CD4-positive, alpha-beta T cell treated with Interleukin-21 for 1 hour (primary cell): Measurements from ENCODE around the gene PRKCE.

Experiments
- DNase-seq: peaks from one replicate; pipeline ENCODE4 v3.0.0-alpha.2; 2020

PRKCE gene

DNA sequence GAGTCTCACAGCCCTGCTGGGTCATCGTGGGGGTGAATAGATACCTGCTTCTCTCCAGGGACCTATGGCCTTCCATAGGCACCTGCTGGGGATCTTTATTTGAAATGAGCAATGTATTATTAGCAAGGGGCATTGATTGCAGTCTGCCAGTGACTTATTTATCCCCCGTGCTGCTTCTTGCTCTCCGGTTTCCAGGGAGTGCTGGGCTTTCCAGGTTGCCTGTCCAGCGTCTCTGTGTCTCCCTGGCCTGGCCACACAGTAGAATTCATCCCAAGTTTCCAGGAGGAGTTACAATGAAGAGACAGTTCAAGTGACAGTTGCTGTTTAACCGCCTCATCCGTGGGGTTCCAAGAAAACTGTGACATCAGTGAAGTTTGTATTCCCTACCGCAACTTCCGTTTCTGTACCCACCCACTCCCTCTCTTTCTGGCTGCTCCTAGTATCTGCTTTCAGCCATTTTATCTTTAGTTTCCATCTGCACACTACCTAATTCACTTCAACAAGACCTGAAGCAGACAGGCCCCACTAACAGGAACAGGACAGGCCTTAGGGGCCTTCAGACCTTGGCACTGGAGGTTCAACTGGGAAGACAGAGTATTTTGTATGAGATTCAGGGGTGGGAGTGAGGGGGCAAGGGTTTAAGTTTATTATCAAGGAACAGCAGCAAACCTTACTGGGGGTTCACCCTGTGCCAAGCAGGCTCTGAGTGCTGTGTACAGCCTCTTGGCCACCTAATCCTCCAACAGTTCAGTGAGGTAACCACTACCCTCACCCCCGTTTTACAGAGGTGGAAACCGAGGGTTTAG is 134.8 kb downstream of the PRKCE start:
- DNase-seq, result no peak

DNA sequence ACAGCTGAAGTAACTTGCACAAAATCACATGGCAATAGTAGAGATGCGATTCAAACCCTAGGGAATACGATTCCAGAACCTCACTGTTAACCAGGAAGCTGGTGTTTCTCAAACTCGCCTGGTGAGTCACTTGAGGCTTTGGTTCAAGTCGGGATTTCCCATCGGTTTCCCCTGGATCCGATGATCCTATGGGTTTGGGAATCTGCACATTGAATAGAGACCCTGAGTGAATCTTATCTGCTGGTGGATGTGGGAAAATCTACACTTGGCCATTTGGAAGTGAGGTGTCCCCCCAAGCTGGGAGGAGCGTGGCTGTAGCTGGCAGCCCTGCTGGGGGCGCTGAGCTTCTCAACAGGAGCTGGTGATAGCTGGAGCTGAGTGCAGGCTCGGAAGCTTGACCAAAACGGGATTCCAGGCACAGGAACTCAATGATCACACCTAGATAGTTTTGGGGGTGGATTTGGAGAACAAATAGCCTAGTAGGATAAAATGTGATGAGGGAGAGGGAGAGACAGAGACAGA is 135.4 kb downstream of the PRKCE start:
- DNase-seq, result no peak

DNA sequence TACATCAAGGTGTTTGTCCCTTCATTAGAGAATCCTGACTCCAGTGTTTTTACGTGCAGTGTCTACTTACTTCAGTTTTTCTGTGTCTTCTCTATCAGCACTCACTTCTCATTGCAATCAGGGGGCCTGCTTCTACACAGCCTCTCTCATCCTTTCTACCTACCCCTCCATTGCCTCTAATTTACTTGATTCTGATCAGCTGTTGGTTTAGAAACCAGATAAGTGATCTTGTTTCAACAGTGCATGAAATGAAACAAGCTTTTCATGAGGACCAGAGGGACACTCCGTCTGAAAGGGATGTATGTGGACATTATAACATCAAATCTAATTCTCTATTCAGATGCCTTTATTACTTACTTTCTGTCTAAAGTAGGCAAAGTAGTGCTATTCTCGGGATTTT is 136.9 kb downstream of the PRKCE start:
- DNase-seq, result no peak

DNA sequence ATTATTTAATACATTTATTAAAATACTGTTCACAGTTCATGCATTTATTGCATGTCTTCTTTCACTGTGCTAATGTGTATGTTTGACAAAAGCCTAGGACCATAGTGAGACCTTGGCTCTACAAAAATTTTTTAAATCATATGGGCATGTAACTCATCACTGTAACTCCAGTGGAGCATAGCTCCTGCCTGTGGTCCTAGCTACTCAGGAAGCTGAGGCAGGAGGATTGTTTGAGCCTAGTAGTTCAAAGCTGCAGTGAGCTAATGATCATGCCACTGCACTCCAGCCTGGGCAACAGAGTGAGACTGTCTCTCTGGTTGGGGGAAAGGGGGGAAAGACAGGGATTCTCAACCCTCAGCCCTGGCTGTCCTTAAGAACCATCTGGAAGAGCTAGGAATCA is 137.8 kb downstream of the PRKCE start:
- no peak for DNase-seq

DNA sequence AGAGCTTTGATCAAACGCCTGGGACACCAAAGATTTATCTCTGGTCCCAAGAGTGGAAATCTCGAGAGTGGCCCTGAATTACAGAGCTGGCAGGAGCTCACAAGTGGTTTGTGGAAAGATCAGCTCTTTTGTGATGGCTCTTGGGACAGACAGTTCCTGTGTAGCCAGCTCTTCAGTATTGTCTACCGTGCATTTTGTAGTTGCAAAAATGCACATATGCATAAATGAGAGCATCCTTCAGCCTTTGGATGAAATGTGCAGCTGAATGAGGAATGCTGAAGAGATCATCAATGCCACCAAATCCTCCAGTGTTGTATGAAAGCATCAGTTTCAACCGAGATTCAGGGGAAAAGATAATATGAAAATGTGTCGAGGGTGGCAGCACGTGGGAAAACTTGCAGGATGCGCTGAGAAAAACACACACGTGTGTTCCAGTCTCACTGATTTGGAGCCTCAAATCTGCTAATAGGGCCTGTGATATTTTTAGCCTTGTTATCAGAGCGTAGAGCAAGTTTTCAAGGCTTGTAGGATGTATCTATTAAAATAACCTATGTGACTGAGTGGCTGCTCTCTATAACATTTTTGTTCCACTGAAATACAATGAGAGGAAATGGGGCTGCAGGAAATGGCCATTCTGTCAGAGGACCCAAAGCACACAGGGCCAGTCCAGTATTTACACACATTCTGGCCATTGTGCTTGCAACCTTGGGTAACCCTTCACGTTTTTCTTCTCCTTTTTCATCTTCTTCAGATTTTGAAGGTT is 138.7 kb downstream of the PRKCE start:
- no peak for DNase-seq

DNA sequence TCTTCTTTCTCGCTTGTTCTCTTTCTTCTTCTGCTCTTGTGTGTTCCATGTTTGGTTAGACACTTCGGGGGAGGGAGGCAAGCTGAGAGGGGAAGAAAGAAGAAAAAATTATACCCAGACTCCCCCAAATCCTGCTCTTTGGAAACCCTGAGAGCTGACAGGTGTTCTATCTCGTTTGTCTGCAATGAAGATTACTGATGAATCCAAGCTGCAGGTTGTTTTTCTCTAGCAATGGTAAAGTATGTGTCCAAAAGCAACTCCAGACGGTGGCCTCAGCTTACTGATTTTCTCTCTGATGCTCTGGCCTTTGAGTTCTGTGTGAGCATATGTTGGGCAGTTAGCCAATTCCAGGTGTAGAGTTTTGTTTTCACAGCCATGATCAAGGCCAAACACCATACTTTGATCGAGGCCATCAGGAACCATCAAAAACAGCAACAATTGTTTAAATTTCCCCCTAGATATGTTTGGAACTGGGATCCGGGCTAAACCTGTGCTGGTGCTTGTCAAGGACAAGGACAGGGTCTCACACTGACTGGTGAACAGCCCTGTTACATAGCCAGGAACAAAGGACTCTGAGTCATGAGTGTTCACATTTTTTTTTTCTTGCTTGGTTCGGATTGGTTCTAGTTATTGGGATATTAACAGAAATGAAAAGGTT is 142.0 kb downstream of the PRKCE start:
- no peak for DNase-seq

DNA sequence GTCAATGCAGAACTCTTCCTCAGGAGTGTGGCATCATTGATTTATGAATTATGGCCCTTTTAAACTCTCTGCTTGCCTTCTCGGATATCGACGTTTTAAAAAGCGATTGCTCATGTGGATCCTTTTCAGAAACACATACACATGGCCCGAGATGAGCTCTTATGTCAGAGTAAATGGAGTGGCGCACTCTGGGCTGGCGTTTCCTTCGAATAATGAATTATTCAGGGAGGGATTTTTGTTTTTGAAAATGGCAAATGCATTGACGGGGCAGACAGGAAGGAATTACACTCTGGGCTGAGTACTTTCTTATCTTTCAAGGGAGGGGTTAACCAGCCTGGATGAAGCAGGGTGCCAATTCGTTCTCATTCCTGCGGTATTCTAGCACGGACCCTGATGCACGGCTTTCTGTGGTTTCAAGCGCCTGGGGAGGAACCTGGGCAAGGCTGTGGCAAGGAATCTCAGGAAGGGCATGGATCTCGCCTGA is 142.7 kb downstream of the PRKCE start:
- no peak for DNase-seq

DNA sequence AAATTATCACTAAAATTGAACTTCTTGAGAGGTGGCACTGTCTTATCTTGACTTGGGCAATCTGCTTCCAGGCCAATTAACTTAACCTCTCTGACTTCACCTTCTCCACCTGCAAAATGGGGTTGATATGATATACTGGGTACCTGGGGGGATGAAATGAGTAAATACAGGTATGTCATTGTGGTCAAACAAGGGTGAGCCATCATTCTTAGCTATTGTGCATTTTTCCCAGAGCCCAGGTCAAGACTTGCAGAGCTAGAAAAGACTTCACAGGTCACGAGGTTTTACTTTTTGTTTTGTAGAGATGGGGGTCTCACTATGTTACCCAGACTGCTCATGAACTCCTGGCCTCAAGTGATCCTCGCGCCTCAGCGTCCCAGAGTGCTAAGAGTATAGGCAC is 145.0 kb downstream of the PRKCE start:
- no peak for DNase-seq

DNA sequence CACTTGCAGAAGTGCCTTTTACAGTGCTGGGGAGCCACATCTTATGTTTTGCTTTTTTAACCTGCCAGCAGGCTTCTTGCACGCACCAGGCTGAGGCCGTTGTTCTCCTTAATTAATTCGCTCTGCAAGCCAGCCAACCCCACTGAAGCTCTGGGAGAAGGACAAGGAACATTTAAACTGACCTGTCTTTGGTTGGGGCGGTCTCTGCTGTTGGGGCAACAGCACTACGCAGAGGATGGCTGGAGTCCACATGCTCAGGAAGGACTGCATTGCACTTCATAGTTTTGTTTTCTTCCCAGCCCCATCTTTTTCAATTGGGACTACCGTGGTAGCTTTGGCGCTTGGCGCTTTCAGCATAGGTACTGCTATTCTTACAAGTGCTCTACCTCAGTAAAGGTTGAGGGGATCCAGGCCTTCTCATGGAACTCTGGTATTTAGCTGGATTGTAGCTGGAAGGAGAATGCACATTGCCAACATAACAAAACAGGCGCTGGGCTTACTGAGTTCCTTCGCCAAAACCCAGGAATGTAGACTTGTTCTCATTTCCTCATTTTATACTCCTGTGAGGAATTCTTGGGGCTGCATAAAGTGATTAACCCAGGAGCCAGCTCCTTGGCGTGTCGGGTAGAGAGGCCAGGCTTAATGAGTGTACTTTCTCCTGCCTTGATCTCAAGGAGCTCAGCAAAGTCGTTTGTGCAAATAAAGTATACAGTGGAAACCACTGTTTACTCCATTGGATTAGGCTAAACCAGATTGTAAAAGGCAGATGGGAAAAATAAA is 146.2 kb downstream of the PRKCE start:
- no peak for DNase-seq

DNA sequence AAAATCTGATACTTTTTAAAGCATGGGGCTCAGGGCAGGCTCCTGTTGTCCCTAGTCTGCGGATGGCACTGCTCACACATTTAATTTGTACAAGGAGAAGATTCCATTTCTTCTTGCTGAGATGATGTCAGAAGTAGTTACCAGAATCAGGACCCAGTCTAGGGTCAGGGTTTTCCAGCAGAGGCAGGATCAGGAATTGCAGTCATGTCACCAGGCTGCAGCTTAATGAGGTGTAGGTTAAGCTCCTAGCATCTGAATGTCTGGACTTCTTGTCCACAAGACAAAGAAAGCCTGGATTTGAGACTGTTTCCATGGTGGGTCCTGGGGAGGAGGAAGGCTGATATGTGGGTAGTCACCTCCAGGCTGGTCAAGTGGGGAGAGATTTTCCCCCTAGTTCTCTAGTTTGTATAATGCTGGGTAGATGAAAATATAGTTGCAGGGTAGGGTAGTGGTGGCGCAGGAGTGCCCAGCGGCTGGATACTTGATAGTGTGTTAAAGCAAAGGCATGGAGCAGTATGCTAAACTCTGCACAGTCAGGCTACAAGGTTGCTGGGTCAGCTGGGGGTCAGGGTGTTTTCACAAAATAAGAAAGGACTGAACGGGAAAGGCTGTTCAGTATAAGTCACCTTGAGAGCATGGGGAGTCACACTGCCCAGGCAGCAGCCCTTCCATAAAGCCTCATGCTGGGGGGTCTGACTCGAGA is 148.4 kb downstream of the PRKCE start:
- DNase-seq, result no peak

DNA sequence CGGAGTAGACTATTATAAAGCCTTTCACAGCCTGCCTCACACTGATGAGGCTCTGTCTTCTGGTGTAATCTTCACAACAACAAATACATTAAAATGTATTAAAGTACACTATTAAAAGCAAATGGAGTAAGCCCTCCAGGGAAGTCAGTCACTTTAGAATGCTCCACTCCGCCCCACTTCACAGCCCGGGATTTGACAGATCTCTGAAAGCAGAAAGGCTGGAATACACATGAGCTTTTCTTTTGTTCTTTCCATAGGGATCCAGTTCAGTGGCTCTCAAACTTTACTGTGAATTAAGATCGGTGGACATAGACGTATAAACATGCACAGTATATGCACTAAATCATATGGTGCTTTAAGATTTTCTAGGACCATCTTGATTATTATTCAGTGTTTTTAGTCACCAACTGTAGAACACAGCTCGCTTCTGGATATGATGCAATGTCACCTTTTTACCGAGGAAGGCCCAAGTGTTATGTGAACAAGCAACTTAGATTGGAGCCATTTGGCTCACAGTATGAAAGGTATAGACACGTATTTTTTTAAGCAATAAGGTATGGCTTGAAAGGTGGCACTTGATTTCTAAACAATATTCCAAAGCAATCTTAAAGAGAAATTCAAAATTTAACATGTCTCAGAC is 151.1 kb downstream of the PRKCE start:
- DNase-seq, result no peak

DNA sequence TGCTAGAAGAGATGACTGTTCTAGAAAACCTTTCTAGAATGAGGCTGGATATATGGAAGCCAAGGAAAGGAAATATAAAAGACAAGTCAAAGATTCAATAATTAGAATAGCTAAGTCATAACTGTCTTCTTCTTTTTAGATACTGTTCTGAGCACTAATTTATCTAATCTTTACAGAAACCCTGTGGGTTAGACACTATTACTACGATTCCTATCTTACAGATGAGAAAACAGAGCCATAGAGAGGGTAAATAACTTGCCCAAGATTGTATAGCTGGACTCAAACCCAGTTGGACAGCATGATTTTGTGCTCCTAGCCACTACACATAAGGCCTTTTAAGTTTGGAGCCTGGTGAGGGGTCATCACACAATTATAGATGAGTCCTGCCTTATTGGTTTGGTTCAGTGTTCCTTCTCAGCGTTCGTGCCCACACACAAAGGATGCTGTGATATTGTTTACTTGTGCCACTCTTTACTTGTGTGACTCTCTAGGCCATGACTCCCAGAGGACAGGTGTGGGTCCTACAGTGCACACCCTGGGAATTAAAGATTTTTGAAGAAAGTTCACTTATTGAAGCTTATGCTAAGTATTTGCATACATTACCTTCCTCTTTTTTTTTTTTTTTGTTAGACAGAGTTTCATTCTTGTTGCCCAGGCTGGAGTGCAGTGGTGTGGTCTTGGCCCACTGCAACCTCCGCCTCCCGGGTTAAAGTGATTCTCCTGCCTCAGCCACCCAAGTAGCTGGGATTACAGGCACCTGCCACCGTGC is 153.7 kb downstream of the PRKCE start:
- DNase-seq, result no peak

DNA sequence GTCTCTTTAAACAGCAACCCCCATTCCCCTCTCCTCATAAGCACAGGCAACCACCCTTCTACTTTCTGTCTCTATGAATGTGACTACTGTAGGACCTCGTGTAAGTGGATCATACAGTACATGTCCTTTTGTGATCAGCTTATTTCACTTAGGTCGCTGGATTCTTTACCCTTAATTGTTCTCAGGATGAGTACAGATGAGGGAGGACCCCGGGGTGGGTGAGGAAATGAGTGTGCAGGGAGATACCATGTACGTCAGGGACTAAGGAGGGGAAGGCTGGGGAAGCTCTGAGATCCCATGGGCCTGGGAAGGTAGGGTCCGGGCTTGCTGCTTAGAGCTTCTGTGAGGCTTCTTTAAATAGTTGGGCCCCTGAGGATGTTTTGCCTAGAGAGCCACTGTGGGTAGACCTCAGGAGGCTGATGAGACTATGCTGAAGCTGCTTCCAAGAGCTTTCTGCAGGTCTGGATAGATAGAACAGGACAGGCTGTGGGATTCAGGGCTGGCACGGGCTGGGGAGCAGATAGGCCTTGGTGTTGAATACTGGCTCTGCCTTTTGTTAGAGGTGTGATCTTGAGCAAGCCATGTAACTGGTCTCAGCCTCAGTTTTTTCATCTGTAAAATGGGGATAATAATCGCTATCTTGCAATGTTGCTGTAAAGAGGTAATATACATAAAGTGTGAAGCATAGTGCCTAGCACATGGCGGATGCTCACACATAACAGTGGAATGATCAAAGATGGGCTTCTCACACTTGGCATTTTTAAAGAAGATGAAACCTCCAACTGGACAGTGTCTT is 155.3 kb downstream of the PRKCE start:
- DNase-seq, result no peak

DNA sequence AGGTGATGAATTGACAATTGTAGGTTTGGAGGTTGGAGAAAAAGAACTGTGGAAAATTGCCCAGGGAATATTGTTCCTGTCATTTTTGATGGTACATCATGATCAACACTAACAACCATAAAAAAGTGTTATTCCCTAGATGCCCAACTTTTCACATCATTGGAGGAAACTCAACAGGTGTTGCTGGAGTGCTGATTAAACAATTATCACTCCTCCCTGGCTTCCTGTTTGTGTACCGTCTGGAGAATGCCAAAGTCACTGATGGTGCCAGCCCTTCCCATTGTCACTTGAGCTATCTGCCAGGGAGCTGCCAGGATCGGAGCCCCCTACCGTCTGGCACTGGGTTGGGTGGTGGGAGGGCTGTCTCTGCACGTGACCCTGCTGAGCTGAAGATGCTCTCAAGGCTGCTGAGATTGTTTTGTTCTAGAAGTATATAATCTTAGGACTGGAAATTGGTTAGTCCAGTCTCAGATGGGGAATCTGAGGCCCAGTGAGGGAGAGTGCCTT is 156.9 kb downstream of the PRKCE start:
- DNase-seq, result no peak

DNA sequence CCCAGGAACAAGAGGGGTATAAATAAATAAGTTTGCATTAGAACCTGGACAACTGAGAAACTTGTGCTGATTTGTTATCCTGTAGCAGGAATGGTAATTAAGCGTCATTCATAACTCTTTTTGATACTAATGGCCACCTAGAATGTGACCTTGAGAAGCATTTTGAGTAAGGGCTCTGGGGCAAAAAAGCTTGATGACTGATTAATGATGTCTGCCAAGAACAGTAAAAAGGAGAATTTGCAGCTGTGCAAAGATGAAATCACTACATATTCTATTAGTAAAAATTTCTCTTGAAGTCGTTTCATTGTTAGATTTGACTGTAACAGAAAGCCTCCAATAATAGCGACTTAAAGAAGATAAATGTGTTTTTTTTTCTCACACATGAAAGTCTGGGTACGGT is 157.7 kb downstream of the PRKCE start:
- DNase-seq, result no peak

DNA sequence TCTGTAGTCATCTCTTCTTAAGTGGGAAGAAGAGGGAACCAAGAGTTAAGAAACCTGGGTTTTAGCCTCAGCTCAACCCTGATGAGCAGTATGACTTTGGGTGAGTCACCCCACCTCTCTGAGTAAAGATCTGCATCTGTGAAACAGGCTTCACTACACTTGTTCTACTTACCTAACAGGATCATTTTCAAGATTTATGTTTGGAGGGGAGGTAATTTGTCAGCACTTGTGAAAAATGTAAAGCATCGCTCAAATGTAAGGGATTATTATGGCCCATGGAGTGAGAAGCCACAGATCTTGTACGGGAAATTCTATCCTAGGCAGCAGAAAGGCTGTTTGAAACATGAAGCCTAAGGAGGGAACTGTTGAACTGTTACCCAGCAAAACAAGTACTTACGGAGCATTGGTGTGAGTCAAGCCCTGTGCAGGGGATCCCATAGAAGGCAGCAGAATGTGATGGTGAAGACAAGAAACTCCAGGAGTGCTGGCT is 160.6 kb downstream of the PRKCE start:
- no peak for DNase-seq

DNA sequence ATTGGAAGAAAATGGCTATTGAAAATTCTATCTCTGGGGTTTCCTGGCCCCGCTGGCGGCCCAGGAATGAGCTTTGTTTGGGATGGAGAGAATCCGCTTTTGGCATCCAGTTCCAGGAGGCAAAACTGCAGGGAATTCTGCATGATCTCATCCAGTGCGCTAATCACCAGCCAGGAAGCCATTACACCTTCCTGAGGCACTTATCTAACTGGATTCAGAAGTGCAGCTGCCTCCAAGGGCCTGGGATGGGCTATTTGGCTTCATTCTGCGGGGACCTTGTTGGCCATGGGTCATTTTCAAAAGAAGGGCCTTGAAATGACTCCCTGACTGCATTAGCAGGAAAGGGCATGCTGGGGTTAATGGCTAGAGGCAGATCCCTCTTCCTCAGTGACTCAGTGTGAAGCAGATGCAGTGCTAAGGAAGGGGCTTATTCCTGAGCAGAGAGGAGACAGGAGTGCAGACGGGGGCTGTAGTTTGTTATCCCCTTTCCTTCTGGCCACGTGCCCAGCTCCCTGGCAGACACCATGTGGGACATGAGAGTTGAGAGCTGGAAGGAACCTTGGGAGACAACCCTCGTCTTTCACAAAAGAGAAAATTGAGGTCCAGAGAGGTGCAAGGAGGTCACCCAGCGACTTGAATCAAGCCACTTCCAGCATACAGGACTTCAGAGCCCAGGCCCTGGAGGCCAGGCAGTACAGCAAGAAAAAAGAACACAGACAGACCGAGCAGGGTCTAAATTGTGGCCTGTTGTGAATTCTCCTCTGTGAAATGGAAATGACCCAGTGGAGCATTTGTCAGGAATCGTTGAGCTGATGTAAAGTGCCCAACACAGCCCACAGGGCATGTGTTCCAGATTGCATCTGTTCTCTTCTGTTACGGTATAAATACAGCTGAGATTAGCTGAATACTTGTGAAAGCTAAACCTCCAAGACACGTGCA is 161.8 kb downstream of the PRKCE start:
- DNase-seq, result no peak

DNA sequence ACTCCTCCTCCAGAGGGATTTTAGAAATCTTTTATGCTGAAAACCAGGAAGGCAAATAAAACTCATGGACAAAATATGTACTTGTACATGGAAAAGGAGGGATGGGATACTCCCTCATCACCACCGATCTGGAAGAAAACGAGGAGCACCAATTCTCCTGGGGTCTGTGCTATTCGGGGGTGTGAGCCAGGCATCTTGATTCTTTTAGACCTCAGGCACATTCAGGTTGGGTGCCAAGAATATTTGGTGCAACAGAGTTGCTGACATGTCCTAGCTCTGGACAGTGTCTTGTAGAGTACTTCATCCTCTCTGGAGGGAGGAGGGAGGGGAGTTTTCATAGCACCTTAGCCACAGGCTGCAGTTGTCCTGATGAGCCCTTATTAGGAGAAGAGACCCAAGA is 163.0 kb downstream of the PRKCE start:
- DNase-seq, result no peak
